Brain pericyte (primary cell): ENCODE data around the gene NF2.

Source experiments
- DNase-seq: peaks from one replicate; pipeline ENCODE4 v3.0.0-alpha.2; 2012; ENCODE audit warnings: low read depth, low spot score

NF2 gene

DNA sequence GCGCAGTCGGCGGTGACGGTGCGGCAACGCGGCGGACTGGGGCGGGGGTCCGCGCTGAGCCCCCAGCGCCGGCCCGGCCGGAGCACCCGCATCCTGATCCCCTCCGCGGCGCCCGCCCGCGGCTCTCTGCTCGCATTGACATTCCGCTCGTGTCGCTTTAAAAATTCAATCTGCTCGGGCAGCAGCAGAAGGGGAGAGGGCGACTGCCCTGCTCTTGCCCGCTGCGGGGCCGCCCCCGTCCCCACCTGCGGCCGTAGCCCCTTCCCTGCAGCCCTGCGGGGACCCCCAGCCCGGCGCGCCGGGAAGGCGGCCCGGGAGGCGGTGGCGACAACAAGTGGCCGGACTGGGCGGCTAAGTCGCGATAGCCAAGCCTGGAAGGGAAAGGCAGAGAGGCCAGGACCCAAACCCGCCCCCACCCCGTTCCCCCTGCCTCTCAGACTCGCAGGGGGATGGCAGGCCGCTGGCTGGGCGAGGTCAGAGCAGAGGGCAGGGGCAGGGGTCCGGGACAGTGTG, 117.4 kb downstream of the NF2 start:
- no peak for DNase-seq

DNA sequence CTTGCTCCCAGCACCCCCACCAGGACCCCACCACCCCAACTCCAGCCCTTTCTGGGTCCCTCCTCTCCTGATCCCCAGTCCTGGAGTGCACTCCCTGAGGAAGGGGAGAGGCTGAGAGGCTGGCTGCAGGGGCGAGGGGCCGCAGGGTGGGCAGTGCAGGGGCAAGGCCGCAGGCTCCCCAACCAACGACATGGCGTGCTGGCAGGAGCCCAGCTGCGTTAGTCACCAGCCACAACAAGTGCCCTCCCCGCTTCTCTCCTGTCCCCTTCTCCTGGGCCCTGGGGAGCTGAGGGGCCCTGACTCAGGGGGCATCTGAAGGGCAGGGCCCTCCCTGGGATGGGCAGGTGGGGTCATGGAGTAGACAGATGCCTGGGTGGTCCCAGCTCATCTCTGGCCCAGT, 118.7 kb downstream of the NF2 start:
- no peak for DNase-seq

DNA sequence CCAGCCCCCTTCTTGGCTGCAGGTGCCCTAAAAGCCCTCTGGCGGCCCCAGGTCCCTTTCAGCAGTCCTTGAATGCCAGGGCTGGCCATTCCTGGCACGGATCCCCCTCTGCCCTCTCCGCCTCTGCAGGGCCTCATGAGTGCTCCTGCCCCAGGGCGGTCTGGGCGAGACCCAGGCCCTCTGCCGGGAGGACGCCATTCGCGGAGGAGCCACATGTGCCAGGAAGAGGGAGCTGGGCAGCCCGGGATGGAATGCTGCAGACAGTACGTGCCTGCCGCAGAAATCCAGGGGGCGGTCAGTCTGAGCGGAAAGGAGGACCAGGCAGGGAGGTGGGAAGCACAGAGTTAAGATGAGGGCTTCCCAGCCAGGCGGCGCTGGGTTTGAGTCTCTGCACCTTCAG, 119.2 kb downstream of the NF2 start:
- DNase-seq: no peak

DNA sequence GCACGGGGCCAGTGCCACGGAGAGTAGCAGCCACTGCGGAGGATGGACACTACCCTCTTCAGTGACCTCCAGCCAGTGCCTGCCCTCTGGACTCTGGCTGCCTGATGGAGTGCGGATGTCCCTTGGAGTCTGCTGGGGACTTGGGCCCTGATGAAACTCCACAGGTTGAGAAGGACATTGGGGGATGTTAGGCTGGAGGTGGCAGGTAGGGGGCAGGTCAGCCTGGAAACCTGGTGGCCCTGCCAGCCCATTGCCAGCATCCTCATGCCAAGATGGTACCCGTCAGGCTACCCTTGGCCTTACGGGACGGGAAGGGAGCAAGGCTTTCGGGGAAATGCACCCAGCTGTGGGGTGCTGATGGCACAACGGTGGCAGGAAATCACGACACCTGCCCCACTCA, 120.3 kb downstream of the NF2 start:
- DNase-seq: no peak

DNA sequence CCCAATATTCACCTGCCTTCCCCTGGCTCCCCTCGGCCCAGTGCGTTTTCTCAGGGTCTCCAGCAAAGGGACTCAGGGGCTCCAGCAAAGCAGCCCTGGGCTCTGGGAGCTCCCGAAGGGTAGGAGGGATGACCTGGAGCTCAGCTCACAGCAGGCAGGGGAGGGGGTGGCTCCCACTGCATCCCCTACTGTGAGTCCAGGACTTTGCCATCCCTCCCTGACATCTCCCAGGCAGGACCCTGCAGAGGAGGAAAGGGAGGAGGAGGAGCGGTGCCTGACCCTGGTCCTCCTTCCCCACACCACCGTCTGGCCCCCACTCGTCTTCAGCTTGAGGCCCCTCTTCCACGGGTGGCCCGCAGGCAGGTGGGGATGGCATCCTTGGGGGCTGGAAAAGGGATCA, 121.4 kb downstream of the NF2 start:
- DNase-seq: no peak

DNA sequence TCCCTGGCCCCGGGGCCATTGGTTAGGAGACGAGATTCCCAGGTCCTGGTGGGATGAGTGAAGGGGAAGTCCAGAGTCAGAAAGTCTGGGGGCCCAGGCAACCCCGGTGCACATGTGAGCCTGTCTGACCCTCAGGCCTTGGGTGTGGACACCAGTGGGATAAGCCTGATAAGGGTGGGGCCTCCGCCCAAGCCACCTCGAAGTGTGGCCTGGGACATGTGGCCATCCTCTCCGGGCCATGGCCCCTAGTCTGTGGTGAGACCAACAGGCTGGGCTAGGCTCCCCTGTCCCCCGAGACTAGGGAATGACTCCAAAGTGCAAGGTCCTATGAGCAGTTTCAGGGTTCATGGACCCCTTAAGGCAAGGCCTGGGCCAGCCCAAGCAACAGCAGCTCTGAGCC, 122.7 kb downstream of the NF2 start:
- DNase-seq: no peak

DNA sequence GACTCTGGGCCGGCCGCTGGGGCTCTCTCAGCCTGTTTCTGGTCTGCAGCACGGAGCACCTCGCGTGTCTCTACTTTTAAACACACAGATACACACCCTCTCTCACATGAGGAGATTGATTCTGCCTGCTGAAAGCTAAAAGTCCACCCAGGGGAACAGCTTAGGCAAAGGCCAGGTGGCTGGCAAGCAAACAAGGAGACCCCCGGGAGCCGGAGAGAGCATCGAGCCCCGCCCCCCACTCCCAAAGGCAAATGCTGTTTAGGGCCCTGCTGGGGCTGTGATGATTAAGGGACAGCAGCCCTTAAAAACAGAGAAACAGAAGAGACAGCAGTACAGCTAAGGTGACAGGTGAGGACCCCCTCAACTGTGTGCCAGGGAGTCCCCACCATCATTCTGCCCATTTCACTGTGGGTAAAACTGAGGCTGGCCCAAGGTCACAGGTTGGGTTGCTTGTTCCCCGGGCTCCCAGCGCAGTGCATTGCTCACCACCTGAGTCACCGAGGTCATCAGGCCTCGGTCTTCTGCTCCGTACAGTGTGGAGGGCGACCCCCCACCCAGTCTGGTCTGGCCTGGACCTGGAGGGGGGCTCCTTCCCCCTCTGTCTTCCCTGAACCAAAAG, 123.2 kb downstream of the NF2 start:
- DNase-seq: no peak

DNA sequence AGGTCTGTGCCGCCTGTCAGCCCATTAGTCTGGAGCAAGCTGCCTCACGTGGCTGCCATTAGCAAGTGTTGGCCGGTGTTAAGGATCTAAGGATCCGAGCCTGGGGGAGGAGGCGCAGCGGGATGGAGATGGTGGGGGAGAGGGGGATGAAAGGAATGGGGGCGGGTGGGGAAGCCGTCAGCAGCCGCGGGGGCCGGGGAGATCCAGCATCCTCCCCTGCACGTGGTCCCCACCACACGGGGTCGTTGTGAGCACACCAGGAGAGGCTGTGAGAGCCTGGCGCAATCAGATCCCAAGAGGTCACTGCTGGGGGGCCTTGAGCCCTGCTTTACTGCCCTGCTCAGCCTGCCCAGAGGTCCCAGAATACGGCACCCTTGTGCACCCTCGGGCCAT, 123.7 kb downstream of the NF2 start:
- no peak for DNase-seq

DNA sequence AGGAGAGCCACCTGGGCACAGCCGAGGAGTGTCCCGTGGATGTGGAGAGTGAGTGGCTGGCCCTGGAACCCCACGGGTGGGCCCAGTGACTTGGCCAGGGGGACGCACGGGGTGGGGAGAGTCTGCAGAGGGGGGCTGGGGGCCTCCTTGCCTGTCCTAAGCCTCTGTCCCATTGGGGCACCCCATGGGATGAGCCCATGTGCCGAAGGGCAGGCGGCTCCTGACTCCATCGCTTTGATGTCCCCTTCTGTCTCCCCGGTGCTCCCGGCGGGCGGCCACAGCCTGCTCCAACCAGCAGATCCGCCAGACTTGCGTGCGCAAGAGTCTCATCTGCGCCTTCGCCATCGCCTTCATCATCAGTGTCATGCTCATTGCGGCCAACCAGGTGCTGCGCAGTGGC, 125.7 kb downstream of the NF2 start:
- DNase-seq: no peak

DNA sequence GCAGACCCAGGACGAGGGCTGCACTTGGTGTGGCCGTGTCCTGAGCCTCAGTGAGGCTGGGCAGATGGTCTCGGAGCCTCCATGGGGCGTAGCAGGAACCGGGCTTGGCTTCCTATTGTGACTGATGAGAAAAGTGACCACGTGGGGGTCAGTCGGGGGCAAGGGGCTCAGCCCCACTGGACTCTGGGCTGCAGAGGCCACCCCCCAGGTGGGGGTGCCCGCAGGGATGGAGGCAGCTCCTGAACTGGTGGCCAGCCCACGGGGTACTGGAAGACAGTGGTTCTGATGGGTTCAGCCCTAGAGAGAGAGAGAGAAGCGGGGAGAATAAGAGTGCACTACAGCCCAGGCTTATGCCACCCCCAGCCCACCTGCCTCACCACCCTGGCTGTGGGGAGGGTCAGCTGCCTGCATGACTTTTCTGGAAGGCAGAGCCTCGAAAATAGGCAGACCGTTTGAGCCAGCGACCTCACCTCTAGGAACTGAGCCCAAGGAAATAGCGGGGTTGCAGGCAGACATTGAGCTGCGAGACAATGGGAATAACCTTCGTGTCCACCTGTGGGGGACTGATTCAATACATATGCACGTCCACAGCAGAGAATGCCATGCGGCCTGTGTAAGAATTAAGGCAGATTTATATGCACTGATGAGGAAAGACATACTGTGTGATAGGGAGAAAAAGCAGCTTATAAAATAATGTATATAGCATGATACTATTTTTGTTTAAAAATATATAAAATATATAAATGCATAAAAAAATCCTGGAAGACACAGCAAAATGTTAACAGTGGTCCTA, 127.8 kb downstream of the NF2 start:
- no peak for DNase-seq

DNA sequence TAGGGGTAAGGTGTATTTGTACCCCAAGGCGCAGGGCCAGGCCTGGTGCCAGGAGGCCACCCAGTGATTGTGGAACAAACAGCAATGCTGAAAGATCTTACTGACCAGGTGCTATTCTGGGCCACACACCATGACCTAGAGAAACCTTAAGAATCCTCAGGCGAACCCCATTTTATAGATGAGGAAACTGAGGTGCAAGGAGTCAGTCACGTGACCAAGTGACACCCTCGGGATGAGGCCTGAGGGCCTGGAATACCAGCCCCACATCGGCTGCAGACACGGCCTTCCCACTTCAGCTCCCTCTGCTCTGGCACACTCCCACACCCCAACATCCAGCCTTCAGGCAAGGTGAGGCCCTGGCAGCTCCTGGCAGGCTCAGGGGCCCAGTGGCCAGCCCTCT, 129.4 kb downstream of the NF2 start:
- no peak for DNase-seq

DNA sequence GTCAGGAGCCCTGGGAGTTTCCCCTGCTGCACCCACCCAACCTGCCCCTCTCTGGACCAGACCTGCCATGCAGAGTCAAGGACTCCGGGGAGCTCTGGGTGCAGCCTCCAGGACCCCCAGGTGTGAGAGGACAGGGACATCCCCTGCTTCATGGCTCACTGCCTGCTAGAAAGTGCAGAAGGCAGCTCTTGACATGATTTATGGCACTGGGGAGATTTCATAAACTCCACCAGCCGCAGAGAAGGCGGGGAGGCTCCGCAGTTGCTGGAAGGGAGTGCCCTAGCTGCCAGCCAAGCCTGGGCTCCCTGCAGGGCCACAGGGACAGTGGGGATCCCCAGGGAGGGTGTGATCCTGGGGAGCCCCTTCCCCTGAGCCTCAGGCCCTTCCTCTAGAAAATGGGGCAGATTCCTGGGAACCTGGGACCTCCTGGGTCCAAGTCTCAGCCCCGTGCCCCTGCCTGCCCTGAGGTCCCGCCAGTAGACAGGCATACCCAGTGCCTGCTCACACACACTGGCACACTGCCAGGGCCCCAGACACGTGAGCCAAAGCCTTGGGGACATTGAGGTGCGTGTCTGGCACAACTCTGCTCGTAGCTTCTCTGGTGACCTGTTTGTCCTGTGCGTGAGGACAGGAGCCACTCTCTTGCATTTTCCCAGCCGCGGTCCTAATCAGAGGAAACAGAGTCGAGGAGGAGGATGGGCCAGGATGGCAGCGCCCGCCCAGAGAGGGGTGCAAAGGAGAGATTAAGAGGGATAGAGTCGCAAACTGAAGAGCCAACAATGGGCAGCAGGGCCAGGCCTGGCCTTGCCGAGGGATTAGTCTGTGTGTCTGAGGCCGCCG, 130.1 kb downstream of the NF2 start:
- DNase-seq: no peak

DNA sequence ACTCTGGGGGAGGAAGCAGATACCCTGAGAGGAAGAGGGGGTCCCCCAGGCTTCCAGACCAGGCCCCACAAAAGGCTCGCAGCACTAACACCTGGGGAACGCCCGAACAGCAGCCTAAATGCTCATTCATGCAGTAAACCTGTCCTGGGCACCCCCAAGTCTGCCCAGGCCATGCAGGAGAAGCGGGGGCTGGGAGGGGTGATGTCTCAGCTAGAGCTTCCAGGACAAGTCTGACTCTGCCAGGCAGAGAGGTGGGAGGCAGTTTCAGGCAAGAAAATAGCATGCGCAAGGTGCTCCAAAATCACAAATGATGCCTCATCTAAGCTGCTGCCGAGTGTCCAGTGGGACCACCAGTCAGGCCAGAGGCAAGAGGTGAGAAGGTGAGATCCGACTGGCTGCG, 131.0 kb downstream of the NF2 start:
- no peak for DNase-seq

DNA sequence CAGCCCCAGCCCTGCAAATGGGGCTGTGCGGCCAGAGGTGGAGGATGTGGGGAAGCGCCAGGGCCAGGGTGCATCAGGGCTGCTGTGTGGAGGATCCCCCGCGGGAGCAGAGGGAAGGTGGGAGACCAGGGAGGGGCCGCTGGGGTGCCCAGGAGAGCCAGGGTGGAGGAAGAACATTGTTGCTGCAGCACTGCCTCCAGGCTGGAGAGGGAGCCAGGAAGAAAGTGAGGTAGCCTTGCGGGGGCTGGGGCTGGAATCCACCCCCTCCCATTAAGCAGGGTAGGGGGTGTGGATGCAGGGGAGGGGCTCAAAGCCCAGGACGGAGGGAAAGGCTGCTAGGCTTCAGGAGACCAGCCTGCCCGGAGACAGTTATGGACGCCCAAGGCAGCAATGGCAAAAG, 131.4 kb downstream of the NF2 start:
- DNase-seq: no peak

DNA sequence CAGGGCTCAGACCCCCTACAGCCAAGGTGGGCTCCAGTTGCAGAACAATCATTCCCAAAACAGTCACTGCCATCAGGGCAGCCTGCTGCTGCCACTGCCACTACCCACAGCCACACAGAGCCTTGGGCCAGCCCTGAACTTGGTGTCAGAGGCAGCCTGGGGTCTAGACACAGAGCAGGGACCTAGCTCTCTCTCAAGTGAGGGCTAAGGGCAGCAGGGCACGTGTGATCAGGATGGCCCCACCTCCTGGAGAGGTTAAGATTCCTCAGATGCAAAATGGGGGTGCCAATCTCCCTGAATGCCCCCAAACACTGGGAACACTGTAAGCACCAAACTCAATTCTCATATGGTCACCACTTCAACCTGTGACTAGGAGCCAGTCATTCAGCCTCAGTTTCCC, 132.0 kb downstream of the NF2 start:
- no peak for DNase-seq

DNA sequence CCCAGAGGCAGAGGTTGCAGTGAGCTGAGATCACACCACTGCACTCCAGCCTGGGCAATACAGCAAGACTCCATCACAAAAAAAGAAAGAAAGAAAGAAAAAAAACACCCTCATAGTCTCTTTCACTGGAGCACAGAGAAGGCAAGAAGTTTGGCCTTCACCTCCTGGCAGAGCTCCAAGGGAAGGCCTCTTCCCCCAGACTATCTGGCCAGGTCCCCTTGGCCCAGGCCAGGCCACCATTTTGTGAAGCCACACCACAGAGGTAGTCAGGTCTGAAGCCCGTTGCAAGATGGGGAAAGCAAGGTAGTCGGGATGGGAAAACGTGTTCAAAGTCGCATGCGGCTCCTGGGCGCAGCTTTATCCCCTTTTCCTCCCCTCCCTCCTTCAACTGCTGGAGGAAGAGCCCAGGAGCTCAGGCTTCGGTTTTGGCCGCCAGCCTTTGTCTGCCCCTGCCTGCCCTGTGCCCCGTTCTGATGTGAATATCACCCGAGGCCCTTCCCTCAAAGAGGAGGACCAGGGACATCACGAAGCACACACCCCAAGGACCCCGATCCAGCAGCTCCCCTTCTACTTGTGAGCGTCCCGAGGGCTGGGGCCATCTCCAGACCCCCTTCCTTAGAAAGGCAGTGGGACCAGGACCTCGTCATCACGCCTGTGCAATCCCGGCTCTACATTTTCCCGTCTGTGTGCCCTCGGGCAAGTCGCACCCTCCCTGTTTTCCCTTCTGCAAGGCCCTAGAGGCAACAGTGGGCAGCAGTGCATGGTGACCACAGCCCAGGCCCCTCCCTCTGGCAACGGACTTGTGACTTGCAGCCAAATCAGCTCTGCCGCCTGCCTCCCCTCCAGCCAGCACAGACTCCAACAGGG, 134.1 kb downstream of the NF2 start:
- DNase-seq: no peak

DNA sequence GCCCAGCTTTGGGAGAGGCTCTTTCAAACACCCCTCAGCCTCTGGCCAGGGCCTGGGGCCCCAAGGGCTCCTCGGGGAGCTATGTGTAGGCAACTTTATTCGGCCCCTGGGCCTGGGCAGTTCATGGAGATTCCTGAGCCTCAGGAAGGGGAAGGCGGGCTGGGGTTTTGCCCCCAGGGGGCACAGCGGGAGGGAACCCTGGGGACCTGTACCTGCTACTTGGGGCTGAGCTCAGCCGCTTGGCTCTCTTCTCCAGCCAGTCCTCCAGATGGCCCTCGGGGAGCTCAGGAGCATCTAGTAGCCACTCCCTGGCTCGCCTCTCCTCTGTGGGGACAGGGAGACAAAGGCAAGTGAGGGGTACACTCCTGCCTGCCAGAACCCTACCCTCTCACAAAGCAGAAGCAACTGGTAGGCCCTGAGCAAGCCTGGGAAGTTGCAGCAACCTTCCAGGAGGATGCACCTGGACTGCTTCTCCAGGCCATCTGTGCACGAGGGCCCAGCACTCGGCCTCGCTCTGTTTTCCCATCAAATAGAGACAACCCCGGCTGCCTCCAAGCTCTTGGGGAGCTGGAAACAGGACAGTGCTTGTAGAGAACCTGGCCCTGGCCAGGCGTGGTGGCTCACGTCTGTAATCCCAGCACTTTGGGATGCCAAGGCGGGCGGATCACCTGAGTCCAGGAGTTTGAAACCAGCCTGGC, 134.8 kb downstream of the NF2 start:
- no peak for DNase-seq

DNA sequence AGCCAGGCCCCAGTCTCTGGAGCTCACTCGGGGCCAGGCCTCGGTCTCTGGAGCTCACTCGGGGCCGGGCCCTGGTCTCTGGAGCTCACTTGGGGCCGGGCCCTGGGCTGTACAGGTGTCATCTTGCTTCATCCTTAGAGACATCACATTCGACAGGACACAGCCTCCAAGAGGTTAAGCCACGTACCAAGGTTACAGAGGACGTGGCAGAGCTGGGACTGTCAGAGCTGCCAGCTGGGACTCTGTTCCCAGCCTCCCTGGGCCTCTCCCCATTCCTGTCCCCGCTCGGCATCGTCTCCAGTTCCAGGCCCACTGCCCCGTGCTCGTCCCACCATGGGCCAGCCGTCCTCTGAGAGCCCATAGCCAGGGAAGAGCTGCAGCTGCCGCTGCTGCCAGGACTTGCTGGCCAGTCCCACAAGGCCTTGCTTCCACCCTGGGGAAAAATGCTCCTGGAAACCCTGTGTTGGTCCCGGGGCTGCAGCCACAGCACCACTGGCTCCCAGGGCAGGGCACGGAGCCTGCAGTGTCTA, 136.0 kb downstream of the NF2 start:
- no peak for DNase-seq

DNA sequence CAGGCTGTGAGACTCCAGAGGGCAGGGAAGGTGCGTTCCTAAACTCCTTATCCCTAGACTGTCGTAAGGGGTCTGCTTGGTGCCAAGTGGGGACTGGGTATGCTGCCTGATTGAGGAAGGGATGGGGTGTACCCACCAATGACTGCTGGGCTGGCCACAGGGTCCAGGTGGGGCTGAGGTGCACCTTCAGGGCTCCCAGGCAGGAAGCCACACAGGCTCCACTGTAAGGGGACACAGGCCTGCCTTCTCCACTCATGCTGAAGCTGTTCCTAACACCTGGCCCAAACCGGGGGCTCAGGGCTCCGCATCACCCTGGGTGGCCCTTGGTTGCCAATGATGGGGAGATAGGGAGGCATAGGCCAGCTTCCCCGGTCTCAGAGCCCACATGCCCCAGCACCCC, 136.8 kb downstream of the NF2 start:
- DNase-seq: no peak

DNA sequence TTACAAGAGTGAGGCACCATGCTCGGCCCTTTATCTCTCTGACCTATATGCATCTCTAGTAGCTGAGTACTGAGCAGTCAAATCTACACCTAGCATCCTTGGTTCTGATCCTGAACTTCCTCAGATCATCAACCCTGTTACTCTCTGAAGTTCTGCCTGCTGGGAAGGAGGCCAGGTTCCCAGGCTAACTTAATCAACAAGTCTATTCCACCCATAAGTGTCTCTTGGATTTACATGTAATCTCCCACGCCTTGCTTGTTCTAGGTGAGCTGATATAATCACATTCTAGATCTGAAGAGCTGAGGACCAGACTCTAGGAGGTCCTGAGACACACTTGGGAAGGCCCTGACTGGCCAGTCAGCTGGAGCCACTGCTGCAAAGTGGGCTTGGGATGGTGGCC, 138.5 kb downstream of the NF2 start:
- no peak for DNase-seq

DNA sequence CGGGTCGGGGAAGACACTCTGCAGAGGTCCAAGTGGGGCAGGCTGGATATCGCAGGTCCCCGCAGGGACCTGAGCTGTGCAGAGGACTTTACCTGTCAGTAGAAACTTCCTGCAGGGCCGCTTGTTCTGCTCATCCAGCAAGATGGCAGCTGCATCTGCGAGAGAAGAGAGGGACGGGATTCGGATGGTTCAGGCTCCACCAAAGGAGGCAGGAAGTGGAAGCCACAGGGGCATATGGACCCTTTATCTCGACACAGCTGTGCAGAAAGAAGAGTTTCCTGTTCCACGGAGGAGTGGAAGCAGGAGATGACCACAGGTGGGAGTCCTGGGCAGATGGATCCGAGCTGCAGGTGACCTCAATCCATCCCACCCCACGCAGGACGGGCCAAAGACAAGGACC, 138.9 kb downstream of the NF2 start:
- no peak for DNase-seq
